ENCODE measurements around the gene RNASEH2B. TPM values are rescaled to one million over a fixed set of nuclear protein-coding genes. Genes with fewer than 3 reads are reported as not detected.

The RNASEH2B gene
- total RNA-seq, 4 donors from 2014 or later: 11.1 to 45.0 (median 31.8) TPM

GRCh38 chr13:50989476-50989875 is 79.9 kb downstream of the RNASEH2B start:
- Histone ChIP-seq H3K9me3 (no peaks in the 10 kb centered on the region), H3K4me3 (no peak overlapping the region), H3K4me1 (peaks cover 0 to 51% (median 15%) of the 10 kb centered on the region in 3 donors), H3K36me3 (no peaks in the 10 kb centered on the region), H3K27ac (no peak overlapping the region), H3K27me3 (no peaks in the 10 kb centered on the region)
- TF ChIP-seq CTCF (IDR thresholded peaks at IDR 0.05) (peak in 2 of 6 experiments; percentile 6 to 25), POLR2A (IDR thresholded peaks at IDR 0.05) (no peak)
- 35 to 37% methylated on average over 6 of the region's 6 CpGs for whole genome bisulfite sequencing, 2 donors
- DNase-seq: no peak
- intact Hi-C loops (cut with DNase I): no loop called here

- intact Hi-C loops (cut with DNase I): no loop called here
- peak overlapping the region in 2 of 4 donors; percentile 9 to 63 for H3K27ac ChIP-seq
- 69 to 77% methylated on average over 11 of the region's 11 CpGs for WGBS, 2 donors
Observed at GRCh38 chr13:50990065-50990817, 80.7 kb downstream of the RNASEH2B start.

DNA sequence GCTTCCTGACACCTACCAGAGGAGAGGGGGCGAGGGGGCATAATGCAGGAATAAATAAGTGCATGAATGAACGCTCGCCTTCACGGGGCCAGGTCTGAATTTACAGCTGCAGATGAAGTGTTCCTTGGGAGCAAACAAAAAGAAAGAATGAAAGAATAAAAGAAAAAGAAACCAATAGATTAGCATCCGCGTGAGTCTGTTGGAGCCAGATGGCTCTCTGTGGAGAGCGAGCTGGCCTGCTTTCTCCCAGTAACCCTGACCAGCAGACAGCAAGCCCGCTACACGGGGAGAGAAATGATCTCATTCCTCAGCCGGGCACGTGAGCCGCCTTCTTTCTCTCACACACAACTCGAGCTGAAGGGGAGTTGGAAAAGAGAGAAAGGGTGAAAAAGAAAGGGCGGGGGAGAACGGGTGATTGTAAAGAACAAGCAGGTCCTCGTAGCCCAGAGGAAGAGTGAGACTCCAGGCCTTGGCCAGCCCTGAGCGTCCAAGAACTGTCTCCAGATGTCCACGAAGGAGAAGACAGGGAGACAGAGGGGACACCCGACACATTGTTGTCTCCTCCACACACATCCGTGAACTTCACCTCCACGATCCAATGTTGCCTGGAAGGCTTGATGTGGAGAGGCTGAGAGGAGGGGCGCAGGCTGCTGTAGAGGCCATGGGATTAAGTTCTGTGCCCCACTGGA is 81.4 kb downstream of the RNASEH2B start:
- no peaks in the 10 kb centered on the region for H3K9me3 ChIP-seq

More at GRCh38 chr13:50990065-50990817, 80.7 kb downstream of the RNASEH2B start:
- Histone ChIP-seq H3K9me3 (no peaks in the 10 kb centered on the region), H3K4me3 (no peak overlapping the region), H3K27me3 (no peaks in the 10 kb centered on the region), H3K4me1 (peaks cover 0 to 51% (median 15%) of the 10 kb centered on the region in 3 donors), H3K36me3 (no peaks in the 10 kb centered on the region)
- no peak for DNase-seq
- TF ChIP-seq CTCF (IDR thresholded peaks at IDR 0.05) (no peak), POLR2A (IDR thresholded peaks at IDR 0.05) (no peak)

GRCh38 chr13:50991579-50992521 is 82.3 kb downstream of the RNASEH2B start:
- WGBS, 2 donors: 44 to 64% methylated on average over 5 to 6 of the region's 6 CpGs
- H3K4me3 ChIP-seq: no peak overlapping the region
- no peaks in the 10 kb centered on the region for H3K36me3 ChIP-seq
- H3K27me3 ChIP-seq: no peaks in the 10 kb centered on the region
- intact Hi-C loops (cut with DNase I): no loop called here
- peaks cover 0 to 51% (median 15%) of the 10 kb centered on the region in 3 donors for H3K4me1 ChIP-seq
- no peak for DNase-seq
- TF ChIP-seq POLR2A (IDR thresholded peaks at IDR 0.05): no peak
- no peak for TF ChIP-seq CTCF (IDR thresholded peaks at IDR 0.05)
- no peaks in the 10 kb centered on the region for H3K9me3 ChIP-seq
- H3K27ac ChIP-seq: peak overlapping the region in 2 of 4 donors; percentile 63 to 70

More for the DNA sequence above, 81.4 kb downstream of the RNASEH2B start:
- intact Hi-C loops (cut with DNase I): no loop called here
- Histone ChIP-seq H3K4me3 (no peak overlapping the region), H3K27ac (peak overlapping the region in 2 of 4 donors; percentile 63 to 70), H3K27me3 (no peaks in the 10 kb centered on the region), H3K4me1 (peaks cover 0 to 51% (median 15%) of the 10 kb centered on the region in 3 donors), H3K36me3 (no peaks in the 10 kb centered on the region)
- no peak for TF ChIP-seq CTCF (IDR thresholded peaks at IDR 0.05)
- no peak for TF ChIP-seq POLR2A (IDR thresholded peaks at IDR 0.05)
- WGBS, 2 donors: 61 to 66% methylated on average over 18 to 20 of the region's 22 CpGs
- DNase-seq: no peak
